LNCAP (cell line): ENCODE data around the gene ADAMTS16.

Source experiments
- CTCF ChIP-seq: fragments of 450-650 bp; IDR thresholded peaks from 2 replicates; pipeline ENCODE4 v1.5.1; 2017; ENCODE audit warnings: mild to moderate bottlenecking

ADAMTS16 gene

GRCh38 chr5:5145651-5146529 is 5.8 kb downstream of the ADAMTS16 start:
- no peak for TF ChIP-seq CTCF

- TF ChIP-seq CTCF: no peak
Observed at GRCh38 chr5:5146530-5147160, 6.5 kb downstream of the ADAMTS16 start.

- TF ChIP-seq CTCF: no peak
Observed at GRCh38 chr5:5149154-5149553, 9.0 kb downstream of the ADAMTS16 start.

GRCh38 chr5:5150667-5151066 is 10.5 kb downstream of the ADAMTS16 start:
- TF ChIP-seq CTCF: no peak

- TF ChIP-seq CTCF: no peak
Observed at GRCh38 chr5:5154733-5155132, 14.6 kb downstream of the ADAMTS16 start.

- no peak for TF ChIP-seq CTCF
Observed at GRCh38 chr5:5155617-5156016, 15.5 kb downstream of the ADAMTS16 start.

GRCh38 chr5:5156471-5157082 is 16.4 kb downstream of the ADAMTS16 start:
- no peak for TF ChIP-seq CTCF
